Esophagus muscularis mucosa (tissue), 4 donors: ENCODE data around the gene TNFRSF1B.

ENCODE experiments used
- CTCF ChIP-seq, 3 experiments: fragments of 200-600 bp in 2 of 3; fragments of 450-650 bp in 1 of 3; sonication (generic) in 2 of 3; IDR thresholded peaks; one replicate each; pipeline ENCODE4 v1.5.1; 2017 to 2019; ENCODE audit warnings: antibody characterized with exemption in 3 of 3, mild to moderate bottlenecking in 2 of 3, moderate library complexity in 1 of 3
- EP300 ChIP-seq: sonication (generic); formaldehyde crosslinking; IDR thresholded peaks from one replicate; pipeline ENCODE4 v1.6.1; 2017; ENCODE audit warnings: antibody characterized with exemption
- POLR2A ChIP-seq: fragments of 450-650 bp; IDR thresholded peaks from one replicate; pipeline ENCODE4 v1.6.1; 2017; ENCODE audit warnings: antibody characterized with exemption, moderate library complexity, mild to moderate bottlenecking, low read depth

- no peak for TF ChIP-seq CTCF (IDR thresholded peaks at IDR 0.05)
- TF ChIP-seq POLR2A: no peak
- no peak for TF ChIP-seq EP300
These were observed 27.9 kb downstream of the TNFRSF1B start for GRCh38 chr1:12194666-12195216.
